Breast epithelium (tissue), 3 donors: ENCODE results near the gene TRPV3.

Source experiments
- POLR2AphosphoS5 ChIP-seq, 3 donors: sonication (generic); formaldehyde crosslinking; IDR thresholded peaks; one replicate each; pipeline ENCODE4 v1.6.1; 2017; ENCODE audit warnings: antibody characterized with exemption in 3 of 3
- TF ChIP-seq, protein P1 (sequence below), 3 donors: fragments of 450-650 bp; IDR thresholded peaks; one replicate each; pipeline ENCODE4 v1.5.1; 2016 to 2017; ENCODE audit warnings: antibody characterized with exemption in 3 of 3, mild to moderate bottlenecking in 3 of 3, moderate library complexity in 3 of 3

DNA sequence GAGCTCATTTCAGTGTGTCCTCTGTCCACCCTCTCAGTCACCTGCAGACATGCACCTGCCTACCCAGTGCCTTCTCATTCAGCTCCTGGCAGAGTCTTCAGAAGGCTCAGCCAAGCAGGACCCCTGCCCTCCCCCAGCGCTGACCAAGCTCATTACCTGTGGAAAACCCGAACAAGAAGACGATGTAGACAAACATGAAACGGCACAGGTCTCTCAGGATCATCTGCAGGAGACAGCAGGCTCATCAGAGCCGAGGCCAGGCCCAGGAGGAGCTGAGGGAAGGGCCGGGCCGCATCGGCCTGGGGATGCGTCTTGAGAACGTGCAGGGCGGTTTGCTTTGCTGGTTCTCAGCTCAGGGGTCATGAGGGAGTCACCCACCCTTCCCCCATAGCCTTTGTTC lies 19.4 kb upstream of the TRPV3 start:
- TF ChIP-seq, protein P1, sequence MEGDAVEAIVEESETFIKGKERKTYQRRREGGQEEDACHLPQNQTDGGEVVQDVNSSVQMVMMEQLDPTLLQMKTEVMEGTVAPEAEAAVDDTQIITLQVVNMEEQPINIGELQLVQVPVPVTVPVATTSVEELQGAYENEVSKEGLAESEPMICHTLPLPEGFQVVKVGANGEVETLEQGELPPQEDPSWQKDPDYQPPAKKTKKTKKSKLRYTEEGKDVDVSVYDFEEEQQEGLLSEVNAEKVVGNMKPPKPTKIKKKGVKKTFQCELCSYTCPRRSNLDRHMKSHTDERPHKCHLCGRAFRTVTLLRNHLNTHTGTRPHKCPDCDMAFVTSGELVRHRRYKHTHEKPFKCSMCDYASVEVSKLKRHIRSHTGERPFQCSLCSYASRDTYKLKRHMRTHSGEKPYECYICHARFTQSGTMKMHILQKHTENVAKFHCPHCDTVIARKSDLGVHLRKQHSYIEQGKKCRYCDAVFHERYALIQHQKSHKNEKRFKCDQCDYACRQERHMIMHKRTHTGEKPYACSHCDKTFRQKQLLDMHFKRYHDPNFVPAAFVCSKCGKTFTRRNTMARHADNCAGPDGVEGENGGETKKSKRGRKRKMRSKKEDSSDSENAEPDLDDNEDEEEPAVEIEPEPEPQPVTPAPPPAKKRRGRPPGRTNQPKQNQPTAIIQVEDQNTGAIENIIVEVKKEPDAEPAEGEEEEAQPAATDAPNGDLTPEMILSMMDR (IDR thresholded peaks at IDR 0.05) = no peak
- TF ChIP-seq POLR2AphosphoS5 (IDR thresholded peaks at IDR 0.05) = no peak
